ENCODE data around the gene CAVIN2.

CAVIN2 gene

DNA sequence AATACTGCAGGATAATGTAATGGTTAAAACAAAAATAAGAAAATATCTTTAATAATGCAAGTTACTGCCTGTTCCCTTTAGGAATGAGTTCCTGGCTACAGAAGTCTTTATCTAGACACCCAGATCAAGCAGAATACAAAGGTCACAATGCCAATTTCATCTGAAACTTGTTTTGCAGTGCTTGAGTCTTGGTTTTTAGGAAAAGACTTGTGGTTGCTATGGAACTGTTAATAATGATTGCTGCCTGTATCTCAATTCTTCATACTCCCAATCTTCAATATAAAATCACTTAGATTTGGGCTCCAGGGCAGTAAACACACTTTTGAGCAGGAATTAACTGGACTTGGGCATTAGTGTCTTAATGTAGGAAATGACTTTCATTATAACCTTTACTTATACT, 14.2 kb downstream of the CAVIN2 start:
- no peak overlapping the region for H2AFZ ChIP-seq (ENCODE audit: low read length)
- no peak overlapping the region for H3K4me3 ChIP-seq (ENCODE audit: low read length, poor library complexity, severe bottlenecking)
- no peak overlapping the region for H3K4me2 ChIP-seq (ENCODE audit: low read depth, low read length, poor library complexity, severe bottlenecking)
- H4K20me1 ChIP-seq (ENCODE audit: insufficient read depth, low read length, poor library complexity, severe bottlenecking): no peaks in the 10 kb centered on the region
- TF ChIP-seq, protein P1, sequence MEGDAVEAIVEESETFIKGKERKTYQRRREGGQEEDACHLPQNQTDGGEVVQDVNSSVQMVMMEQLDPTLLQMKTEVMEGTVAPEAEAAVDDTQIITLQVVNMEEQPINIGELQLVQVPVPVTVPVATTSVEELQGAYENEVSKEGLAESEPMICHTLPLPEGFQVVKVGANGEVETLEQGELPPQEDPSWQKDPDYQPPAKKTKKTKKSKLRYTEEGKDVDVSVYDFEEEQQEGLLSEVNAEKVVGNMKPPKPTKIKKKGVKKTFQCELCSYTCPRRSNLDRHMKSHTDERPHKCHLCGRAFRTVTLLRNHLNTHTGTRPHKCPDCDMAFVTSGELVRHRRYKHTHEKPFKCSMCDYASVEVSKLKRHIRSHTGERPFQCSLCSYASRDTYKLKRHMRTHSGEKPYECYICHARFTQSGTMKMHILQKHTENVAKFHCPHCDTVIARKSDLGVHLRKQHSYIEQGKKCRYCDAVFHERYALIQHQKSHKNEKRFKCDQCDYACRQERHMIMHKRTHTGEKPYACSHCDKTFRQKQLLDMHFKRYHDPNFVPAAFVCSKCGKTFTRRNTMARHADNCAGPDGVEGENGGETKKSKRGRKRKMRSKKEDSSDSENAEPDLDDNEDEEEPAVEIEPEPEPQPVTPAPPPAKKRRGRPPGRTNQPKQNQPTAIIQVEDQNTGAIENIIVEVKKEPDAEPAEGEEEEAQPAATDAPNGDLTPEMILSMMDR (conservative IDR thresholded peaks at IDR 0.05; ENCODE audit: low read length): no peak
- TF ChIP-seq EZH2phosphoT487 (IDR thresholded peaks at IDR 0.05; ENCODE audit: borderline replicate concordance): no peak
- peaks cover 9% of the 10 kb centered on the region for H3K4me1 ChIP-seq (ENCODE audit: insufficient read depth, low read length, poor library complexity, severe bottlenecking)
- H3K79me2 ChIP-seq (ENCODE audit: insufficient read depth, low read length): no peaks in the 10 kb centered on the region
- no peaks in the 10 kb centered on the region for H3F3A ChIP-seq (ENCODE audit: low read depth)
- H3K36me3 ChIP-seq (ENCODE audit: insufficient read depth, low read length): no peaks in the 10 kb centered on the region
- no peak overlapping the region for H3K9ac ChIP-seq (ENCODE audit: low read depth, low read length, poor library complexity, severe bottlenecking)
- no peaks in the 10 kb centered on the region for H3K9me2 ChIP-seq (replicated peaks; ENCODE audit: low read depth, low read length)
- H3K27me3 ChIP-seq (ENCODE audit: insufficient read depth, low read length, poor library complexity, severe bottlenecking): no peaks in the 10 kb centered on the region
- no peaks in the 10 kb centered on the region for H3K9me3 ChIP-seq (ENCODE audit: insufficient read depth, low read depth, low read length)

DNA sequence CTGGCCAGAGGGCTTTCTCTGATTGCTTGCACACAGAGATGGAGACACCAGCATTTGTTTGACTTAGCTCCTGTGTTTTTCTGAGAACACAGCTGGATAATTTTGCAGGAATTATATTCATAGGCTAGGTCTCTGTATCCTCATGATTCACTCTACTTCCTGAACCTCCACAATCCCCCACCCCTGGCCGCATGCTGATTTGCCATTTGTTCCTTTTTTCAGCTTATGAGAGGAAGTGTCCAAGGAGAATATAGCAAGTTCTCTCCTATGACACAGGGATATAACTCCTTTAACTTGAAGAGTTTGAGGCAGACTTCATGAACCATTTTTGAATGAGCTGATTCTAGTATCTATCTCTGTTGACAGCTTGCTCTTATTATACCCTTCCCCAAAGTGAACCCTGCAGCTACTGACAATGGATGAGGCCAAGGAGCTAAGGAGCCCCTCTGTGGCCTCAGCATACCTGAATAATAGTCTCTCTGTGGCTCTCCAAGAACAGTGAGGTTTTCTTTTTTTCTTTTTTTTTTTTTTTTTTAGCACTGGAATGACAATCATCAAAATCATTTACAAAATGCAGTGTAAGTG, 15.4 kb downstream of the CAVIN2 start:
- no peaks in the 10 kb centered on the region for H3K9me2 ChIP-seq (replicated peaks; ENCODE audit: low read depth, low read length)
- H2AFZ ChIP-seq (ENCODE audit: low read length): peak overlapping the region; percentile 63; the same call in 1 of the 2 replicates
- no peaks in the 10 kb centered on the region for H3K36me3 ChIP-seq (ENCODE audit: insufficient read depth, low read length)
- no peaks in the 10 kb centered on the region for H3K4me1 ChIP-seq (ENCODE audit: insufficient read depth, low read length, poor library complexity, severe bottlenecking)
- no peaks in the 10 kb centered on the region for H3F3A ChIP-seq (ENCODE audit: low read depth)
- no peaks in the 10 kb centered on the region for H4K20me1 ChIP-seq (ENCODE audit: insufficient read depth, low read length, poor library complexity, severe bottlenecking)
- H3K79me2 ChIP-seq (ENCODE audit: insufficient read depth, low read length): no peaks in the 10 kb centered on the region
- H3K4me2 ChIP-seq (ENCODE audit: low read depth, low read length, poor library complexity, severe bottlenecking): no peak overlapping the region
- TF ChIP-seq, protein P1 (conservative IDR thresholded peaks at IDR 0.05; ENCODE audit: low read length): no peak
- no peak for TF ChIP-seq EZH2phosphoT487 (IDR thresholded peaks at IDR 0.05; ENCODE audit: borderline replicate concordance)
- H3K9me3 ChIP-seq (ENCODE audit: insufficient read depth, low read depth, low read length): no peaks in the 10 kb centered on the region
- no peak overlapping the region for H3K4me3 ChIP-seq (ENCODE audit: low read length, poor library complexity, severe bottlenecking)
- H3K9ac ChIP-seq (ENCODE audit: low read depth, low read length, poor library complexity, severe bottlenecking): no peak overlapping the region
- H3K27me3 ChIP-seq (ENCODE audit: insufficient read depth, low read length, poor library complexity, severe bottlenecking): no peaks in the 10 kb centered on the region

DNA sequence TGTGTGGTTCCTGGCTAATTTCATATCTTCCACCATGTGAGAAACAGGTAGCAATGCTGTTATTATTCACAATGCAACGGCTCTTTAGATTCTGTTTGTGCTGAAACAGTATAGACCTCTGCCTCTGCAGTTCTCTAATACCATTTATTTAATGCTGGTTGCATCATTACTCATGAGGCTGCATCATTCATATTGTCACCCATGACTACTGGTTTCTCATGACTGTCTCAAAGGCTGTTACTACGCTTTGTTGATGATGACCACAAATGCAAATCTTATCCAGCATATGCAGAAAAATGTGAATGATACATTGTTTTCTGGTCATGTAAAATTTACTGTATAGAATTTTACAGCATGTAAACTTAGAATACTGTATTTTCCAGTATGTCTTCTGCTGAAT, 22.5 kb downstream of the CAVIN2 start:
- Histone ChIP-seq H3K9me3 (ENCODE audit: insufficient read depth, low read depth, low read length) (no peaks in the 10 kb centered on the region), H4K20me1 (ENCODE audit: insufficient read depth, low read length, poor library complexity, severe bottlenecking) (no peaks in the 10 kb centered on the region), H2AFZ (ENCODE audit: low read length) (no peak overlapping the region), H3K4me1 (ENCODE audit: insufficient read depth, low read length, poor library complexity, severe bottlenecking) (no peaks in the 10 kb centered on the region), H3F3A (ENCODE audit: low read depth) (no peaks in the 10 kb centered on the region), H3K9me2 (replicated peaks; ENCODE audit: low read depth, low read length) (no peaks in the 10 kb centered on the region), H3K4me3 (ENCODE audit: low read length, poor library complexity, severe bottlenecking) (no peak overlapping the region), H3K36me3 (ENCODE audit: insufficient read depth, low read length) (no peaks in the 10 kb centered on the region), H3K9ac (ENCODE audit: low read depth, low read length, poor library complexity, severe bottlenecking) (no peak overlapping the region), H3K27me3 (ENCODE audit: insufficient read depth, low read length, poor library complexity, severe bottlenecking) (no peaks in the 10 kb centered on the region), H3K4me2 (ENCODE audit: low read depth, low read length, poor library complexity, severe bottlenecking) (no peak overlapping the region), H3K79me2 (ENCODE audit: insufficient read depth, low read length) (no peaks in the 10 kb centered on the region)
- TF ChIP-seq, protein P1 (conservative IDR thresholded peaks at IDR 0.05; ENCODE audit: low read length): no peak
- TF ChIP-seq EZH2phosphoT487 (IDR thresholded peaks at IDR 0.05; ENCODE audit: borderline replicate concordance): no peak
